Fibroblast of skin of back (primary cell): ENCODE data around the gene DNHD1. TPM values are rescaled to one million over a fixed set of nuclear protein-coding genes. Genes with fewer than 3 reads are reported as not detected.

ENCODE experiments used
- DNase-seq: peaks from one replicate; pipeline ENCODE4 v3.0.0-alpha.2; 2013
- polyA plus RNA-seq, 2 experiments: library from polyadenylated mRNA; unstranded; fragments of 120-200 nt; gene quantifications; one replicate each; pipeline ENCODE4 v1.2.1, GENCODE V29; 2013; ENCODE audit not compliant: insufficient read length in 2 of 2

Gene DNHD1, protein sequence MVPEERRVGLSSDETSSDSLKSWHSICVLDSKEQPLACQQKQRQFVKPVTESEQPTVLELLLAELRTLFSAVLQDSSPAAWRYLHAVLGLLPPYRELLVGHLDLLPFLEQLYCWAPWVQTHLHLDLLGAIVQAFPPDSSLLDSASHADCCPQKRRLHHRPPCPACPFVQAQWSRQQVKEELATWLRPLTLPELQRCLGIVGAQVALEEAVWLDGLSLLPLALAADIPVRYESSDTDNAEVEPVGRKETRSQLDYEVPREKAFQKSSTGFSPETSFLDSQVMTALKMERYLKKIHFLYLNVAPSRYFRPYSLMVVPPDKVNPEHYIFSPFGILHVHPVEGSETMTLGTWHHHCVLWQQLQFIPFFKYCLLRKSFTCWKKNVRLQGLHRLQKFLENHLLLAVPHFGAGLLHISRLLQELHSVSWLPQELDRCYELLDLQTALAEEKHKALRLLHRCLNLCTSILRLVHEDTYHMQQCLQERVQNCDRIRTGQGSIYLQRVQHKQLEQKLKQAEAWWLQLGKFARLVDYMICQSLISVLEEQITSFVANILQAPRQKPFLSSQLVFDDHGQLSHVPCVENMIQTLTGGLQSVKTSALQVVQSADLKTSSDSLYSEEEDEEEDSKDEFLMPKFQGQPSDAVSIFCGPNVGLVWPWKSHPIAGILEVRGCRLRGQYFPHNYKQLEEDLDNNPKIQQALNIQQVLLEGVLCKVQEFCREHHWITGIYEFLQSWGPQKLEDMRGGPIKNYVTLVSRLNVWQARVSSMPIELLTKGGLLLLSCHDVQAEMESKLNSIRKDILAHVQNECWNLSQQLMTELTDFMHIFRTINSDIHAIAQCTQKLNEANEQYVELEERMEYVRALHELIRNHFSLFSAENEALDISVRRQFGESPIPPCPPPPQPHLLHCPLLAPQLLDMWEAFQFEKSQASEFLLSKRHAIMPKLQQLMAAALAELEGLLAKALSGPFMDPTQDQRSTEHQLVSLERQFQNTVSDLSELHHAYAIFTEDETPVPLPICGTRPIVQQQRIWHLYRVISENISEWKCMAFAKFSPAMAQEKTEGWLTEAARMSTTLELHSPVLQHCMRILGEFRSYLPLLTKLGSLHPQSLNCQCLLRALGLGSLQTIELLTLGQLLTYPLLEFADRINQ (N-terminal part only)
- polyA plus RNA-seq (2013, experiment 1 of 2; ENCODE audit: insufficient read length), result 2.0 TPM
- polyA plus RNA-seq (2013, experiment 2 of 2; ENCODE audit: insufficient read length), result 3.2 TPM

- no peak for DNase-seq
These were observed at the start of gene DNHD1 for GRCh38 chr11:6497069-6497839. TSS of gene DNHD1 (plus strand) at chr11:6497280. CDS start at chr11:6498216, 936 bp downstream.

- DNase-seq, result no peak
These were observed 48.5 kb upstream of the DNHD1 start for GRCh38 chr11:6448574-6448973.

DNA sequence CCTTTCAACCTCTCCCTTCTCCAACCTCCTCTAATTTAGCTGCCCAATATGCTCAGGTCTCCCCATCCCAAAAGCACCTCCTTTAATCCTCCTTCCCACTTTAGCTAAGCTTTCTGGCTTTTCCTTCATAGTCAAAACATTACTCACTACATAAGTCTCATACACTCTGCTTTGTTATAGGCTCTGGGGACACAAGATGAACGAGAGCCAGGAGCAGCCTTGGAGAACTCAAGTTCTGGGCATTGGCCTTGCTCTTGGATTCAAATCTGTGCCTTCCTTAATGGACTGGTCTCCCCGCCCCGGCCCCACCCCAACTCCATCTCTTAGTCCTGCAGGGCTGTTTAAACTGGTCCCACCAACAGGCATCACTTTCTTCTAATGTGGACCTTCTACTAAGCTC is 44.9 kb upstream of the DNHD1 start:
- peak; percentile 56 for DNase-seq

GRCh38 chr11:6453152-6453551 is 43.9 kb upstream of the DNHD1 start:
- no peak for DNase-seq

- no peak for DNase-seq
These were observed 42.0 kb upstream of the DNHD1 start for GRCh38 chr11:6455070-6455469.

- no peak for DNase-seq
These were observed 40.6 kb upstream of the DNHD1 start for GRCh38 chr11:6456361-6457073.

GRCh38 chr11:6457581-6458320 is 39.3 kb upstream of the DNHD1 start:
- no peak for DNase-seq

GRCh38 chr11:6458352-6459098 is 38.6 kb upstream of the DNHD1 start:
- DNase-seq, result no peak

DNA sequence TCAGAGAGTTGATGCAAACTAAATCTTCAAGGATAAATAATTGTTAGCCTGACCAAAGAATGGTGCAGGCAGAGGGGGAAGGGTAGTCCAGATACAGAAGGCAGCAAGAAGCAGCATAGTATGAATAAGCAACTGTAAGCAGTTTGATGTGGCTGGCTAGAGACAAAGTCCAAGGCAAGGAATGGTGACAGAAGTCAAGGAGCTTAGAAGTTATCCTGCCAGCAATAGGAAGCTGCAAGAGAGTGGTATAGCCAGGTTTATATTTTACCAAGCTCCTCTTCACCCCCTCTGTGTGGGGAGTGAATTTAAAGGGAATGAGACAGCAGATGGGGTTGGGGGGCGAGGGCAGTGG is 38.0 kb upstream of the DNHD1 start:
- no peak for DNase-seq

DNA sequence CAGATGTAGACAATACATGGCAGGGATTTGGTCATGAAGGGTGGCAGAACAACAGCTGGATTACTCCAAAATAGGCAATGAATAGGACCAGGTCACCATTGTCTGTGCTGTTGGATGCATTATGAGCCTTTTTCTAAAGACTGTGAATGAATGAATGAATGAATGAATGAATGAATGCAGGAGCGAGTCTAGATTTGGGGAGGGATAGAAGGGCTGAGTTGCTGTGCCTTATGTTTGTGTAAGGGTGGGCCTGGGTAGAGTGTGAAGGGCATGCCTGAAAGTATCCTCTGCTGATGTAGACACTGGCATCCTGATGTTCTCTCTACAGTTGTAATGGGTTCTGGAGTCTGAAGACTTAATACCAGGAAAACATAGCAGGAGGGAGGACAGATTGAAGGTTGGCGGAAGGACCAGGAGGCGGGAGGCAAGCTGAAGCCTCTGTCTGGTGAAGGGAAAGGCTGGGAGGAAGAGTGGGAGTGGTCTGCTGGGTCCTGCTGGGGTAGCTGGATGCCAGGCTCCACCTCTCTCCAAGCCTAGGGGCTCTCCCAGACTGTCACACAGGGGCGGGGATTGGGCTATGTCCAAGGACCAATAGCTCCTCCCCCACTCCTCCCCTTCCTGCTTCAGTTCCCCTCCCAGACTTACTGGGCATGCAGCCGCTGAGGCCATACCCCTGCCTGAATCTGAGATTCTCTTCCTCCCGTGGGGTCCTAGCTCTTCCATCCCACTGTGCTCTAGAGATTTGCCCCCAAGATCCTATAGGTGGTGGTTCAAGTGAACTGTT is 28.2 kb upstream of the DNHD1 start:
- peak; percentile 92 for DNase-seq

DNA sequence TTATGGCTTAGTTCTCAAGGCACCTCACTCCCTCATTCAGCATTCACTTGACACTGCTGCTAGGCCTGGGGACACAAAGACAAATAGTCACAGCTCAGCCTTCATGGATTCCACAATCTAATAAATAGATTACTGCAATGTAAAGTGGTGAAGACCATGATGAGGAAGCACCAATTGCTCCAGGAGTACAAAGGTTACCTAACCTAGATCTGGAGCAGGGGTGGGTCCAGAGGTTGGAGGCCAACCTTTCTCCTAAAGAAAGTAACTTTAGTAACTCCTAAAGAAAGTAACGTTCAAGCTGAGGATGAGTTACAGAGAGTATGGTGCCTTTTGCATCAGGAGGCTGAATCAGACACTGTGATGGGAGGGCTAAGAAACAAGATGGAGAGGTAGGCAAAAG is 27.5 kb upstream of the DNHD1 start:
- no peak for DNase-seq

DNA sequence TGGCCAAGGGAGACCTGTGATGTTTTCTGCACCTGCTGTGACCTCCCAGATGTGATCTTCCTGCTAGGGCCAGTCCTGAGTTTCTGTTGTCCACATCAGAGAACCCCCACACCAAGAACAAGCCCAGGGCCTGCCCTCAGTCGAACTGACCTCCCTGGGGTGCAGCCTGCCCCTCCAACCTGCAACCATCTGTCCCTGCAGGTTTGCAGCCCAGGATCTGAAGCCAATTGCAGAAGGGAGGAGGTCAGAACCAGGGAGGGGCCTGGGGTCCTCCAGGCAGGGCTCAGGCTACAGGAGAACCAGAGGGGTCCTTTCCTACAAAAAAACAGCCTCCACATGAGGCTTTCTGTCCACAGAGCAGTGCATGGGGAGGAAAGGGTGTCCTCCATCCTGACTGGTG is 24.1 kb upstream of the DNHD1 start:
- DNase-seq, result no peak

DNA sequence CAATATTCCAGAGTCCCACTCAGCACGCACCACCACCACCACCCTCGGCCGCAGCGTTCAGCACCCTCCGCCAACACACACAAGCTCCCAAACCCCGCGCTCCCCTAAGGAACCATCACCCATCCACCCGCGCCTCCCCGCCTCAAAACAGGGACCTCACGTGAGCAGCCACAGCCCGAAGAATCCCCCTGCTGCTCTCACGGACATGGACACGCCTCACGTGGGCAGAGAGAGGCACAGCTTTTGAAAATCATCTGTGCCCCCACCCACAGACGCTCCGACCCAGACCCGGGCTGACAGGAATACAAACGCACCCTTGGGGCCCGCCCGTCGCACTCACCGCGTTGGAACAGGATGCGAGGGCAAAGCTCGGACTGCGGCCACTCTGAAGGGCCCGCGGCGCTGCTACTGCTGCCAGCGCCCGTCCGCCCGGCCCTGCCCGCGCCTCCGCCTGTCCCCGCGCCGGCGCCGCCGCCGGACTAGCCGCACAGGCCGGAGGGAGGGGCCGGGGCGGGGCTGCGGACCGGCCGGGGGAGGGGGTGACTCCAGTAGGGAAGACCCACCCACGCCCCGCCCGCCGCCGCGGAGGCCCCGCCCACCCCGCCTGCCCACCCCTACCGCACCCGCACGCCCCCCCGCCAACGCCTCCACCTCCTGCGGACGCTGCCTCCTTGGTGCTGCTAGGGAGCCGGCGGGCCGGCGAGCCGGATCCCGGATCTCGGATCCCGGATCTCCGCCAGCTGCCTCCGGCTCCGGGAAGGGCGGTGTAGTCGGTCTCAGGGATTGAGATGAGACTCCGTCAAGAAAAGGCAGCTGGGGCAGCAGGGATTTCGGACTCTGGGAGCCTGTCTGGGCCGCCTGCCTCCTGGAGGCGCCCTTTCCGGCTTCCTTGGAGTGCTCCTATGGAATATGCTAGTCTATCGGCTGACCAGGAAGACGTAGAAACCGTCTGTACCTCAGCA is 23.3 kb upstream of the DNHD1 start, which contains the start of gene TRIM3:
TSS of gene TRIM3 (minus strand) at position 491 of the 962 bp plus-strand sequence. CDS start 8,246 bp downstream, outside the sequence.
- DNase-seq, result peak; percentile 88

GRCh38 chr11:6474413-6474792 is 22.7 kb upstream of the DNHD1 start:
- DNase-seq, result no peak

DNA sequence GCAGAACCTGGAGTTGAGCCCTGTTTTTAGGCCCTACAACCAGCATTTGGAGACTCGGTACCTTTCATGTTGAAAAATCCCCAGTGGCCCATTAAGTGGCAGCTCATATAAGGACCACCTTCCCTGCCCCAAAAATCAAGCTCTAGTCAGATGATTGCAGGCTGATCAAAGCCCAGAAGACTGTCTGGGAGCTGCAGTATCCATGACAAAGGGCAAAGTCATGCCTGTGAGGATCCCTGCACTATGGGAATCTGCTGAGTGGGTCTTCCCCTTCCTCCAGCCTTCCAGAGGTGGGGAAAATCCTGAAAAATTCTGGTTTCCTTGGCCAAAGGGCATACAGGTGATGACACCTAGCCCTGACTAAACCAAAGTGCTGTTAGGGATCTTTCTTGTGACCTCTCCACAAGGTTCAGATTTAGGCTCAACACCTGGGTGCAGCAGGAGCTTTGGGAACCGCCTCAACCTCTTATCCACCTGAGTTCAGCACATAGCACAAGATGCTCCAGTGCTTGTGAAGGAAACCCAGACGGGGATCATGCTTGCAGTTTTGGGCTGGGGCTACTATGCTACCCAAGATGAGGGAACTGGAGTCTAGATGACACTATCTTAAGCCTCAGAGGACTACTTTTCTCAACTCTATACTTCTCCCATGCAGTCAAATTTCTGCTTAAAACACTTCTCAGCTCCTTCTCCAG is 22.1 kb upstream of the DNHD1 start:
- DNase-seq, result no peak

DNA sequence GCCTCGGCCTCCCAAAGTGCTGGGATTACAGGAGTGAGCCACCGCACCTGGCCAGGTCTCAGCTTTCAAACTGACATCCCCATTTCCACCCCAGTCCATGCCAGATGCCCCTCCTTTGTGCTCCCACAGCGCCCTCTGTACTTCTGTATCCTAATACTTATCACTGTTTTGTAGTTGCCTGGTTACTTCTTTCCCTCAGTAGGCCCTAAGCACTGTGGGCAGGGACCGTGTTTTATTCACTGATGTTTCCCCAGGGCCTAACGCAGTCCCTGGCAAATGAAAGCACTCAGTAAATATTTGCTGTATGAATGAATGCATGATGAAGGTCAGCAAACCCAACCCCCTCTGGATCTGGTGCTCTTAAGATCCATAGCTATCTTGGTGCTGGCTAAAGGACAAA is 21.1 kb upstream of the DNHD1 start:
- DNase-seq, result no peak

DNA sequence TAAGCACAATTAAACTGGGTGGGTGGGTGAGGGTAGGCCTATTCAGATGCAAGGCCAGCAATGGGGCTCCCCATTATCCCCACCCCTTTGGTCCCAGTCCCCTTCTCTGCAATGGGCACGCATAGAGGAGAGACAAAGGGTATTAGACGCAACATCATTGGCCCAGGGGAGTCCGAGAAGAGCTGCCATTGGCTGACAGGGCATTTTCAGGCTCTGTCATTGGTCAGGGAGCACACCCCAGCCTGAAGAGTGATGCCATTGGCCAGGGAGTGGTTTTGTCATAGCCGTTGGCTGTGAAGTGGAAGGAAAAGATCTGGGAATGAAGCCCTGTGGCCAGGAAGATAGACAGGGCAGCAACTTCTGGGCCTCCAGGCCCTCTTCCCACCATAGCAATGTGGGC is 20.5 kb upstream of the DNHD1 start:
- no peak for DNase-seq
